ENCODE measurements around the gene YY1AP1.
A peak's percentile ranks its signal among the peaks of the same experiment; 100 is the strongest.
"Not testable (repeated sequence)": the region's sequence is repeated elsewhere in the genome, so short reads cannot be mapped to it uniquely, and the experiment has no call there.

The YY1AP1 gene

DNA sequence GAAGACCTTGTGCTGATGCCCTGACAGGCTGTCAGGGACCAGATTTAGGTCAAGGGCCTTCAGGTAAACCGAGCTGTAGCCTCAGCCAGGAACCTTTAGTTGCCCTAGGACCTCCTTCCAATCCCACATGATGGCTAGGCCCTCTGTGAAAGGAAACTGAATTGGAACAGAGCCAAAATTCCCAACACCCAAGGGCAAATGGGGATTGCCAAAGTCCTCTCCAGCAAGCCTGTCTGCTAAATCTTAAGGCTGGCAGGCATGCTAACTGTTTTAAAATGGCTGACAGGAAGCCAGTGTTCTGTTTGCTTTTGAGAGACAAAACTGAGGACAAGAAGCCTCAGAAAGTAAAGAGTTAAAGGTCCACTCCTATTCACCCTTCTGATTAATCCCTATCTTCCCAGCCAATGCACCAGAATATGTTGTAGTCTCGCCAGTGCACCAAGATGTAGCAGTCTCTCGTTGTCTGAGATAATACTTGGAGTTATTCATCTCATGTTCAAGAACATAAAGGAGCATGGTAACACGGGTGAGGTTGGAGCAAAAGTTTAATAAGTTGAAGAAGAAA, 43.5 kb downstream of the YY1AP1 start:
- peak; percentile 41 for DNase-seq

- DNase-seq, result no peak
Measured at GRCh38 chr1:155643230-155643629, 45.3 kb downstream of the YY1AP1 start.

DNA sequence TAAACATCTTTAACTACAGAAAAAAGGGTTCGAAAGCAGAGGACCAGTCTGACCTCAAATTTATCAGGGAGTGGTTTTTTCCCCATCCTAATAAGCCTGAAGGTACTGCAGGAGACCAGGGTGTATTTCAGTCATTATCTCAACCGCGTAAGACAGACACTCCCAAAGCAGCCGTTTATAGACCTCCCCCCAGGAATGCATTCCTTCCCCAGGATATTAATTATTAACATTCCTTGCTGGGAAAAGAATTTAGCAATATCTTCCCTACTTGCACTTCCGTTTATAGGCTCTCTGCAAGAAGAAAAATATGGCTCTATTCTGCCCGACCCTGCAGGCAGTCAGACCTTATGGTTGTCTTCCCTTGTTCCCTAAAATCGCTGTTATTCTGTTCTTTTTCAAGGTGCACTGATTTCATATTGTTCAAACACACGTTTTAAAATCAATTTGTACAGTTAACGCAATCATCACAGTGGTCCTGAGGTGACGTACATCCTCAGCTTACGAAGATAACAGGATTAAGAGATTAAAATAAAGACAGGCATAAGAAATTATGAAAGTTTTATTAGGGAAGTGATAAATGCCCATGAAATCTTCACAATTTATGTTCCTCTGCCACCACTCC, 45.9 kb downstream of the YY1AP1 start:
- DNase-seq, result not testable (repeated sequence)

GRCh38 chr1:155640367-155640766, 48.2 kb downstream of the YY1AP1 start:
- peak; percentile 30 for DNase-seq

- no peak for DNase-seq
Measured at GRCh38 chr1:155636397-155637153, 52.0 kb downstream of the YY1AP1 start.

- not testable (repeated sequence) for DNase-seq
Measured at GRCh38 chr1:155626428-155626827, 62.1 kb downstream of the YY1AP1 start.

- DNase-seq, result no peak
Measured at GRCh38 chr1:155623357-155623756, 65.2 kb downstream of the YY1AP1 start.

- DNase-seq, result no peak
Measured at GRCh38 chr1:155622191-155622590, 66.4 kb downstream of the YY1AP1 start.

DNA sequence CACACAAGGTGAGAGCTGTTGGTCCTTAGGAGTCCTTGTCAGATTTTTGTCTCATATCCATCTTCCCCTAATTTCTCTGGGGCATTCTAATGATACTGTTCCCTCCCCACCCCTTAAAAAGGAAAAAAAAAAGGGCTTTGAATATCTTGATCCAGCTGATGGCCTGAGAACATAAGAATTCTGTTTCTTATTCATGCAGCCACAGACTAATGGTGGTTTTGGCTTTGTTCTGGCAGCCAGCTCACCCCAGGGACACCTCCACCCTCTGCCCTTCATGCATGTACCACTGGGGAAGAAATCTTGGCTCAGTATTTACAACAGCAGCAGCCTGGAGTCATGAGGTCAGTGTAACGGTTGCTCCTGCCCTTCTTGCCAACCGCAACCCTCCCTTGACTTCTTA, 75.3 kb downstream of the YY1AP1 start:
- DNase-seq, result not testable (repeated sequence)

- not testable (repeated sequence) for DNase-seq
Measured at GRCh38 chr1:155610257-155610647, 78.3 kb downstream of the YY1AP1 start.

- DNase-seq, result peak; percentile 99
Measured at GRCh38 chr1:155609515-155610256, 78.9 kb downstream of the YY1AP1 start, which contains the start of gene MSTO1. TSS of gene MSTO1 (plus strand) at chr1:155610218. CDS start at chr1:155610249, 31 bp downstream.
